Caco-2 (cell line): ENCODE data around the gene GPC5. TPM values are rescaled to one million over a fixed set of nuclear protein-coding genes. Genes with fewer than 3 reads are reported as not detected.

Source experiments
- BruUV-seq: library from RNA; stranded (reverse); fragments of 400-500 nt; replicated peaks from 2 replicates; lab custom pipeline; 2021; lab: Mats Ljungman, UMichigan
- CTCF ChIA-PET: fragments of 300-600 bp; sonication (Branson Sonifier 250); formaldehyde crosslinking; loops from one replicate; lab custom pipeline; 2022; ENCODE audit warnings: antibody characterized with exemption; lab: Charles Lee
- POLR2A ChIA-PET: fragments of 300-600 bp; sonication (Branson Sonifier 250); formaldehyde crosslinking; loops from one replicate; lab custom pipeline; 2022; ENCODE audit warnings: antibody characterized with exemption; lab: Charles Lee
- DNase-seq, 2 experiments: peaks; one replicate each; pipeline versions ENCODE4 v3.0.0 to v3.0.0-alpha.2; 2020 to 2022
- H3K27me3 ChIP-seq: replicated peaks from 2 replicates; pipeline ENCODE4 v1.6.0; 2011; ENCODE audit warnings: low read length; ENCODE audit not compliant: control insufficient read depth, insufficient read depth
- H3K36me3 ChIP-seq: 2 replicates; pipeline ENCODE4 v1.5.1; 2011; ENCODE audit warnings: low read length; ENCODE audit not compliant: control insufficient read depth, insufficient read depth
- H3K4me1 ChIP-seq: fragments of 250-450 bp; sonication (Bioruptor Pico); 2 replicates; pipeline ENCODE4 v1.5.1; 2020; ENCODE audit warnings: mild to moderate bottlenecking
- H3K4me3 ChIP-seq: 2 replicates; pipeline ENCODE4 v1.5.1; 2011; ENCODE audit warnings: low read depth, mild to moderate bottlenecking, control low read depth, low read length
- H3K9me3 ChIP-seq: fragments of 250-450 bp; sonication (Bioruptor Pico); 2 replicates; pipeline ENCODE4 v1.5.1; 2020; ENCODE audit warnings: mild to moderate bottlenecking, moderate library complexity
- H3K27ac Mint-ChIP-seq: one replicate; pipeline ENCODE4 v1.8.0; 2022; ENCODE audit warnings: mixed read lengths; ENCODE audit not compliant: unreplicated experiment
- H3K27me3 Mint-ChIP-seq: one replicate; pipeline ENCODE4 v1.8.0; 2022; ENCODE audit warnings: mixed read lengths; ENCODE audit not compliant: insufficient read depth, unreplicated experiment
- H3K36me3 Mint-ChIP-seq: one replicate; pipeline ENCODE4 v1.8.0; 2022; ENCODE audit warnings: mild to moderate bottlenecking, mixed read lengths; ENCODE audit not compliant: insufficient read depth, unreplicated experiment
- H3K4me1 Mint-ChIP-seq: one replicate; pipeline ENCODE4 v1.8.0; 2022; ENCODE audit warnings: low read depth, mixed read lengths; ENCODE audit not compliant: unreplicated experiment
- H3K4me3 Mint-ChIP-seq: one replicate; pipeline ENCODE4 v1.8.0; 2022; ENCODE audit warnings: mild to moderate bottlenecking, moderate library complexity, mixed read lengths; ENCODE audit not compliant: unreplicated experiment
- H3K9me3 Mint-ChIP-seq: one replicate; pipeline ENCODE4 v1.8.0; 2022; ENCODE audit warnings: mixed read lengths; ENCODE audit not compliant: unreplicated experiment
- CTCF ChIP-seq, 2 experiments: fragments of 200-600 bp in 1 of 2; IDR thresholded peaks; 1 replicate in 1 of 2; 2 replicates in 1 of 2; pipeline versions ENCODE4 v1.5.1 to v1.8.0; 2011 to 2022; ENCODE audit warnings: antibody characterized with exemption in 1 of 2, control low read depth in 1 of 2, inconsistent platforms in 1 of 2, low read depth in 1 of 2, low read length in 1 of 2, mild to moderate bottlenecking in 1 of 2, moderate library complexity in 1 of 2; ENCODE audit not compliant: insufficient read depth in 1 of 2, severe bottlenecking in 1 of 2, unreplicated experiment in 1 of 2
- intact Hi-C: fragments of 100-400 bp; cut with micrococcal nuclease; formaldehyde crosslinking; loops from one replicate; pipeline ENCODE4 v1.10.0; 2022; ENCODE audit not compliant: unreplicated experiment
- total RNA-seq: library from RNA; stranded (reverse); gene quantifications from 2 replicates; pipeline ENCODE4 v1.2.3, GENCODE V29; 2022

Gene GPC5
- total RNA-seq, 1 experiment from 2014 or later: 4.1 TPM

- no TSS peak for BruUV-seq
- no peak overlapping the region for H3K4me3 Mint-ChIP-seq
- Histone ChIP-seq H3K36me3 (no peaks in the 10 kb centered on the region), H3K9me3 (no peaks in the 10 kb centered on the region), H3K4me1 (no peaks in the 10 kb centered on the region), H3K4me3 (no peak overlapping the region), H3K27me3 (no peaks in the 10 kb centered on the region)
- ChIA-PET POLR2A (no interaction called here), CTCF (no interaction called here)
- DNase-seq: no peak
- H3K27ac Mint-ChIP-seq: no peak overlapping the region
- no peaks in the 10 kb centered on the region for H3K36me3 Mint-ChIP-seq
- H3K27me3 Mint-ChIP-seq: no peaks in the 10 kb centered on the region
- H3K4me1 Mint-ChIP-seq: no peaks in the 10 kb centered on the region
- no peak for TF ChIP-seq CTCF (IDR thresholded peaks at IDR 0.05; ENCODE audit: insufficient read depth in 1 of 2, low read depth in 1 of 2, low read length in 1 of 2, severe bottlenecking in 1 of 2, unreplicated experiment in 1 of 2)
- intact Hi-C loops: no loop called here
- H3K9me3 Mint-ChIP-seq: peaks cover 12% of the 10 kb centered on the region
These were observed 122.5 kb downstream of the GPC5 start for GRCh38 chr13:91520952-91521351.

GRCh38 chr13:91523116-91523515 lies 124.7 kb downstream of the GPC5 start:
- no peak overlapping the region for H3K27ac Mint-ChIP-seq
- no TSS peak for BruUV-seq
- TF ChIP-seq CTCF (IDR thresholded peaks at IDR 0.05; ENCODE audit: insufficient read depth in 1 of 2, low read depth in 1 of 2, low read length in 1 of 2, severe bottlenecking in 1 of 2, unreplicated experiment in 1 of 2): no peak
- ChIA-PET CTCF (no interaction called here), POLR2A (no interaction called here)
- no peaks in the 10 kb centered on the region for H3K4me1 Mint-ChIP-seq
- no peak overlapping the region for H3K4me3 Mint-ChIP-seq
- H3K36me3 Mint-ChIP-seq: no peaks in the 10 kb centered on the region
- H3K9me3 ChIP-seq: no peaks in the 10 kb centered on the region; the same call in 1 of the 2 replicates
- H3K9me3 Mint-ChIP-seq: peaks cover 3% of the 10 kb centered on the region
- H3K27me3 ChIP-seq: no peaks in the 10 kb centered on the region
- no peaks in the 10 kb centered on the region for H3K36me3 ChIP-seq
- no peak for DNase-seq
- H3K27me3 Mint-ChIP-seq: no peaks in the 10 kb centered on the region
- no peaks in the 10 kb centered on the region for H3K4me1 ChIP-seq
- no peak overlapping the region for H3K4me3 ChIP-seq
- intact Hi-C loops: no loop called here

- Mint-ChIP-seq H3K9me3 (peaks cover 10% of the 10 kb centered on the region), H3K27ac (no peak overlapping the region), H3K4me1 (no peaks in the 10 kb centered on the region), H3K4me3 (no peak overlapping the region), H3K36me3 (no peaks in the 10 kb centered on the region), H3K27me3 (no peaks in the 10 kb centered on the region)
- intact Hi-C loops: no loop called here
- BruUV-seq: no TSS peak
- Histone ChIP-seq H3K4me3 (no peak overlapping the region), H3K9me3 (no peaks in the 10 kb centered on the region; the same call in 1 of the 2 replicates), H3K36me3 (no peaks in the 10 kb centered on the region), H3K27me3 (no peaks in the 10 kb centered on the region), H3K4me1 (no peaks in the 10 kb centered on the region)
- DNase-seq: no peak
- no peak for TF ChIP-seq CTCF (IDR thresholded peaks at IDR 0.05; ENCODE audit: insufficient read depth in 1 of 2, low read depth in 1 of 2, low read length in 1 of 2, severe bottlenecking in 1 of 2, unreplicated experiment in 1 of 2)
- CTCF ChIA-PET: no interaction called here
- POLR2A ChIA-PET: no interaction called here
These were observed 128.2 kb downstream of the GPC5 start for GRCh38 chr13:91526543-91527033.
